Measurements from ENCODE around the gene DNAH17. TPM values are rescaled to one million over a fixed set of nuclear protein-coding genes. Genes with fewer than 3 reads are reported as not detected.

DNAH17 gene
- total and polyA plus RNA-seq, 2 of the 8 experiments (the other 6 are each of a cell fraction or from before 2014, with no cell fraction given): 0.14 to 0.67 TPM

DNA sequence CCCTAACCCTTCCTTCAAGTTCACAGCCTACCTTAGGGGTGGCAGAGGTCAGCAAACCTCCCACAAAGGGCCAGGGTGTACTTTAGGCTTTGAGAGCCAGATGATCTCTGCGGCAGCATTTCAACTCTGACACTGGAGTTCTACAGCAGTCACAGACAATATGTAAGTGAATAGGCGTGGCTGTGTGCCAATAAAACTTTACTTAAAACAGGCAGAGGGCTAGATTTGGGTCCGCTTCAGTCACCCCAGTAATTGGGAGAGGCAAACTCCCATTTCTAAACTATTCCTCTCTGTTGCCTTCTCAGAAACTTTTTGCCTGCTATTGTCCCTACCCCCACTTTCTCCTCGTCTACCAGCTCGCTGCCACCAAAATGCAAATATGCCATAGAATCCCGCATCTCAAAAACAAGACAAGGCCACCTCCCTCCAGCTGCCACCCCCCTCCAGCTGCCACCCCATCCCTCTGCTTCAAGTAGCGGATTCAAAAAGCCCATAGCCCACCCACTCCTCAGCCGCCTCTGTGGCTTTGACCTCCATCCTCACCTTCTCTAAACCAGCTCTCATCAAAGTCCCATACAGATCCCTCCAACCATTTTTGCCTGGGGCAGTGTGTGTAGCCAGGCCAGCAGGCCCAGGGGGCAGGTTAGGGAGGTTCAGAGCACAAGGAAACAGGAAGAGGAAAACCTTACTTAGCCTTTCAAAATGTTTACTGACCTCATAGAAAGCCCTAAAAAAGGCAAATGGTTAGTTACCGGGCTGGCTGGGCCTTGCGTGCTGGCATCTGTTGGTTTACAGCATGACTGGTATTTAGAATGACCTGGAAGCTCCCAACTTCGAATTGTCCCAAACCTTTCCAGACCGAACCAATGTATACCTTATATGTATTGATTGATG lies 19.9 kb upstream of the DNAH17 start (continued):
- TF ChIP-seq CEBPB (IDR thresholded peaks at IDR 0.05; ENCODE audit: low read depth, low read length): no peak
- no peak for TF ChIP-seq KDM5A (IDR thresholded peaks at IDR 0.05; ENCODE audit: low read length)
- TF ChIP-seq RAD21 (IDR thresholded peaks at IDR 0.05 in 1 of 2, conservative IDR thresholded peaks at IDR 0.05 in 1 of 2; ENCODE audit: low read depth in 2 of 2, low read length in 2 of 2): no peak
- TF ChIP-seq, protein P1, sequence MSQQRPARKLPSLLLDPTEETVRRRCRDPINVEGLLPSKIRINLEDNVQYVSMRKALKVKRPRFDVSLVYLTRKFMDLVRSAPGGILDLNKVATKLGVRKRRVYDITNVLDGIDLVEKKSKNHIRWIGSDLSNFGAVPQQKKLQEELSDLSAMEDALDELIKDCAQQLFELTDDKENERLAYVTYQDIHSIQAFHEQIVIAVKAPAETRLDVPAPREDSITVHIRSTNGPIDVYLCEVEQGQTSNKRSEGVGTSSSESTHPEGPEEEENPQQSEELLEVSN (IDR thresholded peaks at IDR 0.05): no peak
